ENCODE results near the gene MORF4L2. TPM values are rescaled to one million over a fixed set of nuclear protein-coding genes. Genes with fewer than 3 reads are reported as not detected.

MORF4L2 gene
- total and polyA plus RNA-seq, 2 experiments from 2014 or later, result 311 to 315 TPM

DNA sequence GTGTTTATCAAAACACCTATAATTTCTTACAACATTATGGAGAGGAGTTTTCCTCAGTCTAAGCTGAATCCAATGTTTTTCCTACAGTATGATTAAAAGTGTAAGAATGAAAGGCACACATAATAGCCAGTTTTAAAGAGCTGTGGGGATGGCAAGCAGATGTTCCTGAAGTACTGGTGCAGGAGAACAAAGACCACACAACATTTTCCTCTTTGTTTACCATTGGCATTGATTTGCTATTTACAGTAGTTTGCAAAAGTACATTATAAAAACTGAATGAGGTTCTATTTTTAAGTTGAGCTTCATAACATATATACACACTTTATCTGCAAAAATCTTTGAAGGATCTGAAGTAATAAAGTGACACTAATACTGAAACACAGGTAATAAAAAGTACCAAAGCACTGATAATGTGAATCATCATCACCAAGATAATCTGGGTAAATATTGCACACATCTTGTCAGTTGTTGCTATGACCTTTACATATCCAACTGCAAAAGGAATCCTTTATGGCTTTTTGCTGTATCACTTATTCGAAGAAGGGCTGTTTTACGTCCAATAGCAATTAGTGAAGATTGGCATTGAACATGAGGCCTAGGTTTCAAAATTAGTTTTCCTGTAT lies 35.2 kb downstream of the MORF4L2 start:
- no peak overlapping the region for H3K4me2 ChIP-seq

More for the DNA sequence above, 35.2 kb downstream of the MORF4L2 start:
- no peaks in the 10 kb centered on the region for H4K20me1 ChIP-seq (replicated peaks; ENCODE audit: insufficient read depth)
- no peaks in the 10 kb centered on the region for H3K9me2 ChIP-seq (ENCODE audit: insufficient read depth)
- ATAC-seq (no peak), DNase-seq (ENCODE audit: low spot score) (no peak)
- H3K9me3 Mint-ChIP-seq, result no peaks in the 10 kb centered on the region; the same call in 2 of the 3 replicates
- H3K27me3 ChIP-seq (ENCODE audit: insufficient read depth), result no peaks in the 10 kb centered on the region
- H3K36me3 ChIP-seq (ENCODE audit: insufficient read depth), result no peaks in the 10 kb centered on the region
- no peaks in the 10 kb centered on the region; the same call in 1 of the 2 replicates for H3K4me1 ChIP-seq (ENCODE audit: insufficient read depth)
- TF ChIP-seq EZH2 (IDR thresholded peaks at IDR 0.05; ENCODE audit: low read depth, unreplicated experiment) (no peak), JUNB (IDR thresholded peaks at IDR 0.05; ENCODE audit: unreplicated experiment) (no peak), ZNF331 (CRISPR knock-in tag; IDR thresholded peaks at IDR 0.05; ENCODE audit: low read depth) (no peak), POLR2AphosphoS5 (IDR thresholded peaks at IDR 0.05; ENCODE audit: low read depth) (no peak), EZH2phosphoT487 (IDR thresholded peaks at IDR 0.05; ENCODE audit: unreplicated experiment) (no peak), ZNF114 (CRISPR knock-in tag; IDR thresholded peaks at IDR 0.05) (no peak), NANOG (IDR thresholded peaks at IDR 0.05; ENCODE audit: borderline replicate concordance) (no peak), STAT1 (IDR thresholded peaks at IDR 0.05; ENCODE audit: unreplicated experiment) (no peak)
- TF ChIP-seq, protein P1, sequence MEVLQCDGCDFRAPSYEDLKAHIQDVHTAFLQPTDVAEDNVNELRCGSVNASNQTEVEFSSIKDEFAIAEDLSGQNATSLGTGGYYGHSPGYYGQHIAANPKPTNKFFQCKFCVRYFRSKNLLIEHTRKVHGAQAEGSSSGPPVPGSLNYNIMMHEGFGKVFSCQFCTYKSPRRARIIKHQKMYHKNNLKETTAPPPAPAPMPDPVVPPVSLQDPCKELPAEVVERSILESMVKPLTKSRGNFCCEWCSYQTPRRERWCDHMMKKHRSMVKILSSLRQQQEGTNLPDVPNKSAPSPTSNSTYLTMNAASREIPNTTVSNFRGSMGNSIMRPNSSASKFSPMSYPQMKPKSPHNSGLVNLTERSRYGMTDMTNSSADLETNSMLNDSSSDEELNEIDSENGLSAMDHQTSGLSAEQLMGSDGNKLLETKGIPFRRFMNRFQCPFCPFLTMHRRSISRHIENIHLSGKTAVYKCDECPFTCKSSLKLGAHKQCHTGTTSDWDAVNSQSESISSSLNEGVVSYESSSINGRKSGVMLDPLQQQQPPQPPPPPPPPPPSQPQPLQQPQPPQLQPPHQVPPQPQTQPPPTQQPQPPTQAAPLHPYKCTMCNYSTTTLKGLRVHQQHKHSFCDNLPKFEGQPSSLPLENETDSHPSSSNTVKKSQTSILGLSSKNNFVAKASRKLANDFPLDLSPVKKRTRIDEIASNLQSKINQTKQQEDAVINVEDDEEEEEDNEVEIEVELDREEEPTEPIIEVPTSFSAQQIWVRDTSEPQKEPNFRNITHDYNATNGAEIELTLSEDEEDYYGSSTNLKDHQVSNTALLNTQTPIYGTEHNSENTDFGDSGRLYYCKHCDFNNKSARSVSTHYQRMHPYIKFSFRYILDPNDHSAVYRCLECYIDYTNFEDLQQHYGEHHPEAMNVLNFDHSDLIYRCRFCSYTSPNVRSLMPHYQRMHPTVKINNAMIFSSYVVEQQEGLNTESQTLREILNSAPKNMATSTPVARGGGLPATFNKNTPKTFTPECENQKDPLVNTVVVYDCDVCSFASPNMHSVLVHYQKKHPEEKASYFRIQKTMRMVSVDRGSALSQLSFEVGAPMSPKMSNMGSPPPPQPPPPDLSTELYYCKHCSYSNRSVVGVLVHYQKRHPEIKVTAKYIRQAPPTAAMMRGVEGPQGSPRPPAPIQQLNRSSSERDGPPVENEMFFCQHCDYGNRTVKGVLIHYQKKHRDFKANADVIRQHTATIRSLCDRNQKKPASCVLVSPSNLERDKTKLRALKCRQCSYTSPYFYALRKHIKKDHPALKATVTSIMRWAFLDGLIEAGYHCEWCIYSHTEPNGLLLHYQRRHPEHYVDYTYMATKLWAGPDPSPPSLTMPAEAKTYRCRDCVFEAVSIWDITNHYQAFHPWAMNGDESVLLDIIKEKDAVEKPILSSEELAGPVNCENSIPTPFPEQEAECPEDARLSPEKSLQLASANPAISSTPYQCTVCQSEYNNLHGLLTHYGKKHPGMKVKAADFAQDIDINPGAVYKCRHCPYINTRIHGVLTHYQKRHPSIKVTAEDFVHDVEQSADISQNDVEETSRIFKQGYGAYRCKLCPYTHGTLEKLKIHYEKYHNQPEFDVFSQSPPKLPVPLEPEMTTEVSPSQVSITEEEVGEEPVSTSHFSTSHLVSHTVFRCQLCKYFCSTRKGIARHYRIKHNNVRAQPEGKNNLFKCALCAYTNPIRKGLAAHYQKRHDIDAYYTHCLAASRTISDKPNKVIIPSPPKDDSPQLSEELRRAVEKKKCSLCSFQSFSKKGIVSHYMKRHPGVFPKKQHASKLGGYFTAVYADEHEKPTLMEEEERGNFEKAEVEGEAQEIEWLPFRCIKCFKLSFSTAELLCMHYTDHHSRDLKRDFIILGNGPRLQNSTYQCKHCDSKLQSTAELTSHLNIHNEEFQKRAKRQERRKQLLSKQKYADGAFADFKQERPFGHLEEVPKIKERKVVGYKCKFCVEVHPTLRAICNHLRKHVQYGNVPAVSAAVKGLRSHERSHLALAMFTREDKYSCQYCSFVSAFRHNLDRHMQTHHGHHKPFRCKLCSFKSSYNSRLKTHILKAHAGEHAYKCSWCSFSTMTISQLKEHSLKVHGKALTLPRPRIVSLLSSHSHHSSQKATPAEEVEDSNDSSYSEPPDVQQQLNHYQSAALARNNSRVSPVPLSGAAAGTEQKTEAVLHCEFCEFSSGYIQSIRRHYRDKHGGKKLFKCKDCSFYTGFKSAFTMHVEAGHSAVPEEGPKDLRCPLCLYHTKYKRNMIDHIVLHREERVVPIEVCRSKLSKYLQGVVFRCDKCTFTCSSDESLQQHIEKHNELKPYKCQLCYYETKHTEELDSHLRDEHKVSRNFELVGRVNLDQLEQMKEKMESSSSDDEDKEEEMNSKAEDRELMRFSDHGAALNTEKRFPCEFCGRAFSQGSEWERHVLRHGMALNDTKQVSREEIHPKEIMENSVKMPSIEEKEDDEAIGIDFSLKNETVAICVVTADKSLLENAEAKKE (CRISPR knock-in tag; IDR thresholded peaks at IDR 0.05), result no peak
- TF ChIP-seq, protein P2, sequence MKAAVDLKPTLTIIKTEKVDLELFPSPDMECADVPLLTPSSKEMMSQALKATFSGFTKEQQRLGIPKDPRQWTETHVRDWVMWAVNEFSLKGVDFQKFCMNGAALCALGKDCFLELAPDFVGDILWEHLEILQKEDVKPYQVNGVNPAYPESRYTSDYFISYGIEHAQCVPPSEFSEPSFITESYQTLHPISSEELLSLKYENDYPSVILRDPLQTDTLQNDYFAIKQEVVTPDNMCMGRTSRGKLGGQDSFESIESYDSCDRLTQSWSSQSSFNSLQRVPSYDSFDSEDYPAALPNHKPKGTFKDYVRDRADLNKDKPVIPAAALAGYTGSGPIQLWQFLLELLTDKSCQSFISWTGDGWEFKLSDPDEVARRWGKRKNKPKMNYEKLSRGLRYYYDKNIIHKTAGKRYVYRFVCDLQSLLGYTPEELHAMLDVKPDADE (IDR thresholded peaks at IDR 0.05), result no peak
- H3K27me3 Mint-ChIP-seq (ENCODE audit: insufficient read depth, low read depth, poor library complexity), result peaks cover 2% of the 10 kb centered on the region
- H3K27ac Mint-ChIP-seq, result no peak overlapping the region
- no peak overlapping the region for H3K4me3 Mint-ChIP-seq
- H2AFZ ChIP-seq, result no peak overlapping the region
- H3K27ac ChIP-seq (ENCODE audit: low read depth), result no peak overlapping the region
- H3K36me3 Mint-ChIP-seq (ENCODE audit: low read depth), result no peaks in the 10 kb centered on the region
- no peaks in the 10 kb centered on the region for H3K79me2 ChIP-seq (replicated peaks; ENCODE audit: insufficient read depth)
- H3F3A ChIP-seq (replicated peaks; ENCODE audit: low read depth), result no peaks in the 10 kb centered on the region
- H3K4me1 Mint-ChIP-seq, result no peaks in the 10 kb centered on the region
- H3K4me3 ChIP-seq, result no peak overlapping the region

All from GM23338 (cell line).